G401 (cell line): Measurements from ENCODE around the gene CCNF. TPM values are rescaled to one million over a fixed set of nuclear protein-coding genes. Genes with fewer than 3 reads are reported as not detected.
A peak's percentile ranks its signal among the peaks of the same experiment; 100 is the strongest.

Experiments
- DNase-seq: peaks from one replicate; pipeline ENCODE4 v3.0.0-alpha.2; 2015; ENCODE audit warnings: low spot score
- in situ Hi-C: cut with HindIII; loops from 2 replicates; pipeline ENCODE4 v1.10.0; 2016; ENCODE audit warnings: low sequenced_read_pairs, mixed read lengths
- total RNA-seq: library from RNA; depleted of rRNA; stranded (reverse); fragments of >200 nt; shearing (Covaris generic); gene quantifications from 2 replicates; pipeline ENCODE4 v1.2.3, GENCODE V29; 2014

Gene CCNF
- total RNA-seq, 1 experiment from 2014 or later = 62.1 TPM

GRCh38 chr16:2495041-2495440 lies 65.8 kb downstream of the CCNF start:
- in situ Hi-C loops = no loop called here
- no peak for DNase-seq

GRCh38 chr16:2496223-2497115 lies 67.2 kb downstream of the CCNF start:
- DNase-seq = no peak
- in situ Hi-C loops = no loop called here

GRCh38 chr16:2497116-2497630 lies 67.9 kb downstream of the CCNF start:
- DNase-seq = no peak
- in situ Hi-C loops = no loop called here

GRCh38 chr16:2497695-2498484 lies 68.6 kb downstream of the CCNF start:
- in situ Hi-C loops = no loop called here
- no peak for DNase-seq

- DNase-seq = no peak
- in situ Hi-C loops = no loop called here
Measured at GRCh38 chr16:2498531-2499253, 69.4 kb downstream of the CCNF start.

GRCh38 chr16:2499454-2499853 lies 70.2 kb downstream of the CCNF start:
- in situ Hi-C loops = no loop called here

GRCh38 chr16:2499890-2500429 lies 70.7 kb downstream of the CCNF start:
- in situ Hi-C loops = loop anchor here (25.0 kb wide), 1 partner anchor 338 kb away; the partner anchor contains the start of gene TRAF7
- DNase-seq = no peak

More at GRCh38 chr16:2499454-2499853, 70.2 kb downstream of the CCNF start:
- no peak for DNase-seq

- no peak for DNase-seq
Measured at GRCh38 chr16:2500430-2500917, 71.2 kb downstream of the CCNF start.

GRCh38 chr16:2500918-2501750 lies 71.9 kb downstream of the CCNF start:
- in situ Hi-C loops = loop anchor here (25.0 kb wide), 1 partner anchor 339 kb away; the partner anchor contains the start of gene TRAF7

More at GRCh38 chr16:2500430-2500917, 71.2 kb downstream of the CCNF start:
- in situ Hi-C loops = loop anchor here (25.0 kb wide), 1 partner anchor 338 kb away; the partner anchor contains the start of gene TRAF7

GRCh38 chr16:2501946-2502895 lies 73.0 kb downstream of the CCNF start:
- in situ Hi-C loops = loop anchor here (25.0 kb wide), 1 partner anchor 340 kb away; the partner anchor contains the start of gene TRAF7

More at GRCh38 chr16:2500918-2501750, 71.9 kb downstream of the CCNF start:
- peak; percentile 83 for DNase-seq

GRCh38 chr16:2505695-2506094 lies 76.4 kb downstream of the CCNF start:
- in situ Hi-C loops = loop anchor here (25.0 kb wide), 1 partner anchor 343 kb away; the partner anchor contains the start of gene TRAF7

More at GRCh38 chr16:2501946-2502895, 73.0 kb downstream of the CCNF start:
- DNase-seq = no peak

GRCh38 chr16:2507052-2507659 lies 77.9 kb downstream of the CCNF start:
- DNase-seq = no peak
- in situ Hi-C loops = loop anchor here (25.0 kb wide), 1 partner anchor 345 kb away; the partner anchor contains the start of gene TRAF7

More at GRCh38 chr16:2505695-2506094, 76.4 kb downstream of the CCNF start:
- DNase-seq = no peak

GRCh38 chr16:2507665-2508064 lies 78.4 kb downstream of the CCNF start:
- no peak for DNase-seq
- in situ Hi-C loops = loop anchor here (25.0 kb wide), 1 partner anchor 345 kb away; the partner anchor contains the start of gene TRAF7
